H1 (cell line): Measurements from ENCODE around the gene MACROD2. TPM values are rescaled to one million over a fixed set of nuclear protein-coding genes. Genes with fewer than 3 reads are reported as not detected.

Experiments used
- CTCF ChIA-PET: fragments of 300-600 bp; sonication (Branson Sonifier 250); formaldehyde crosslinking; loops from one replicate; lab custom pipeline; 2021; ENCODE audit not compliant: partially characterized antibody; lab: Charles Lee
- POLR2A ChIA-PET: fragments of 300-600 bp; sonication (Branson Sonifier 250); formaldehyde crosslinking; loops from one replicate; lab custom pipeline; 2021; ENCODE audit warnings: inconsistent platforms; ENCODE audit not compliant: partially characterized antibody; lab: Charles Lee
- DNase-seq, 2 experiments: peaks; one replicate each; pipeline versions ENCODE4 v3.0.0 to v3.0.0-alpha.2; 2010 to 2022; ENCODE audit warnings: low spot score in 2 of 2, low read depth in 1 of 2, mixed read lengths in 1 of 2
- FAIRE-seq: peaks from 2 replicates; lab custom pipeline; 2011; peaks lifted over from hg19 to GRCh38; lab: Jason Lieb, UNC
- H2AFZ ChIP-seq: 2 replicates; pipeline ENCODE4 v1.8.1; 2012; ENCODE audit warnings: low read length, inconsistent platforms
- H2AK5ac ChIP-seq: 2 replicates; pipeline ENCODE4 v1.6.1; 2013; ENCODE audit warnings: low read depth, low read length
- H2BK120ac ChIP-seq: replicated peaks from 2 replicates; pipeline ENCODE3; 2013; ENCODE audit warnings: low read depth, low read length, inconsistent platforms
- H2BK12ac ChIP-seq: 2 replicates; pipeline ENCODE4 v1.6.1; 2013; ENCODE audit warnings: low read depth, low read length
- H2BK15ac ChIP-seq: 2 replicates; pipeline ENCODE4 v1.6.1; 2013; ENCODE audit warnings: low read length
- H2BK20ac ChIP-seq: 2 replicates; pipeline ENCODE4 v1.6.1; 2013; ENCODE audit warnings: low read length
- H2BK5ac ChIP-seq: 2 replicates; pipeline ENCODE4 v1.6.1; 2013; ENCODE audit warnings: low read depth, low read length
- H3K14ac ChIP-seq: 2 replicates; pipeline ENCODE4 v1.6.1; 2013; ENCODE audit warnings: inconsistent platforms; ENCODE audit not compliant: insufficient read length
- H3K18ac ChIP-seq: 2 replicates; pipeline ENCODE4 v1.6.1; 2013; ENCODE audit warnings: low read length; ENCODE audit errors: extremely low read depth
- H3K23ac ChIP-seq: 2 replicates; pipeline ENCODE4 v1.6.1; 2013; ENCODE audit warnings: inconsistent platforms; ENCODE audit not compliant: insufficient read length
- H3K23me2 ChIP-seq: 2 replicates; pipeline ENCODE4 v1.6.1; 2013; ENCODE audit warnings: low read depth, low read length
- H3K27ac ChIP-seq: 2 replicates; pipeline ENCODE4 v1.6.1; 2011; ENCODE audit warnings: low read depth, low read length, inconsistent platforms
- H3K27me3 ChIP-seq, 4 experiments: replicated peaks in 1 of 4; 1 replicate in 1 of 4; 2 replicates in 3 of 4; pipeline versions ENCODE4 v1.6.1 to v1.8.1; 2011 to 2013; ENCODE audit warnings: low read length in 3 of 4, mild to moderate bottlenecking in 3 of 4, inconsistent platforms in 2 of 4, mixed read lengths in 2 of 4, moderate library complexity in 1 of 4; ENCODE audit not compliant: control insufficient read depth in 3 of 4, insufficient read depth in 3 of 4; ENCODE audit errors: extremely low read depth in 1 of 4
- H3K36me3 ChIP-seq, 4 experiments: 2 replicates each; pipeline versions ENCODE4 v1.6.1 to v1.8.1; 2011 to 2013; ENCODE audit warnings: mild to moderate bottlenecking in 4 of 4, low read length in 3 of 4, moderate library complexity in 2 of 4, control low read depth in 1 of 4, inconsistent platforms in 1 of 4; ENCODE audit not compliant: insufficient read depth in 4 of 4, control insufficient read depth in 2 of 4
- H3K4ac ChIP-seq: replicated peaks from 2 replicates; pipeline ENCODE3; 2013; ENCODE audit warnings: low read length, low read depth, mixed read lengths, inconsistent platforms; ENCODE audit not compliant: insufficient read length
- H3K4me1 ChIP-seq, 4 experiments: replicated peaks in 1 of 4; 1 replicate in 1 of 4; 2 replicates in 3 of 4; pipeline versions ENCODE4 v1.6.1 to v1.8.1; 2011 to 2013; ENCODE audit warnings: low read length in 3 of 4, inconsistent platforms in 2 of 4, mixed read lengths in 1 of 4; ENCODE audit not compliant: insufficient read depth in 4 of 4, control insufficient read depth in 3 of 4
- H3K4me2 ChIP-seq, 2 experiments: 2 replicates each; pipeline versions ENCODE4 v1.6.1 to v1.8.1; 2011 to 2013; ENCODE audit warnings: low read depth in 2 of 2, low read length in 2 of 2, control low read depth in 1 of 2, inconsistent platforms in 1 of 2, mild to moderate bottlenecking in 1 of 2; ENCODE audit not compliant: insufficient read depth in 1 of 2
- H3K4me3 ChIP-seq, 4 experiments: fragments of 200-600, 300-600 bp in 1 of 4; sonication (generic), shearing (Covaris generic), sonication (Bioruptor Twin) in 1 of 4; 2 replicates each; pipeline versions ENCODE4 v1.5.1 to v1.8.1; 2011 to 2016; ENCODE audit warnings: low read length in 4 of 4, low read depth in 3 of 4, control low read depth in 2 of 4, inconsistent platforms in 2 of 4, mild to moderate bottlenecking in 2 of 4, mixed read lengths in 1 of 4, moderate library complexity in 1 of 4; ENCODE audit not compliant: insufficient read depth in 2 of 4; ENCODE audit errors: extremely low read depth in 1 of 4
- H3K56ac ChIP-seq: replicated peaks from 2 replicates; pipeline ENCODE3; 2013; ENCODE audit warnings: low read depth, mild to moderate bottlenecking, mixed read lengths, low read length, inconsistent platforms; ENCODE audit not compliant: insufficient read length
- H3K79me1 ChIP-seq: 2 replicates; pipeline ENCODE4 v1.6.1; 2013; ENCODE audit warnings: low read depth, low read length, control low read depth
- H3K79me2 ChIP-seq, 2 experiments: 2 replicates each; pipeline versions ENCODE4 v1.6.1 to v1.8.1; 2012 to 2013; ENCODE audit warnings: low read length in 2 of 2, mild to moderate bottlenecking in 2 of 2, inconsistent platforms in 1 of 2; ENCODE audit not compliant: insufficient read depth in 2 of 2, control insufficient read depth in 1 of 2
- H3K9ac ChIP-seq, 4 experiments: replicated peaks in 1 of 4; 1 replicate in 1 of 4; 2 replicates in 3 of 4; pipeline versions ENCODE4 v1.6.1 to v1.8.1; 2011 to 2013; ENCODE audit warnings: low read depth in 3 of 4, low read length in 3 of 4, control low read depth in 2 of 4, mild to moderate bottlenecking in 2 of 4, moderate library complexity in 2 of 4, inconsistent platforms in 1 of 4; ENCODE audit errors: extremely low read depth in 1 of 4
- H3K9me3 ChIP-seq, 2 experiments: 2 replicates each; pipeline versions ENCODE4 v1.6.1 to v1.8.1; 2012 to 2013; ENCODE audit warnings: mild to moderate bottlenecking in 2 of 2, moderate library complexity in 2 of 2, control low read depth in 1 of 2, inconsistent platforms in 1 of 2, low read depth in 1 of 2, low read length in 1 of 2, mixed read lengths in 1 of 2; ENCODE audit not compliant: insufficient read depth in 2 of 2
- H4K20me1 ChIP-seq, 2 experiments: replicated peaks in 1 of 2; 2 replicates each; pipeline versions ENCODE3 to v1.8.1; 2011 to 2013; ENCODE audit warnings: inconsistent platforms in 2 of 2, low read length in 2 of 2, mild to moderate bottlenecking in 1 of 2; ENCODE audit not compliant: insufficient read depth in 2 of 2, control insufficient read depth in 1 of 2
- H4K5ac ChIP-seq: 2 replicates; pipeline ENCODE4 v1.6.1; 2013; ENCODE audit warnings: low read length, low read depth, mixed read lengths, inconsistent platforms; ENCODE audit not compliant: insufficient read length
- H4K8ac ChIP-seq: 2 replicates; pipeline ENCODE4 v1.8.0; 2013; ENCODE audit warnings: mild to moderate bottlenecking, moderate library complexity, low read length, inconsistent platforms; ENCODE audit not compliant: insufficient read depth; ENCODE audit errors: extremely low read depth
- H4K91ac ChIP-seq: replicated peaks from 2 replicates; pipeline ENCODE3; 2013; ENCODE audit warnings: low read length, mixed read lengths, inconsistent platforms; ENCODE audit not compliant: insufficient read length
- CBX5 ChIP-seq: fragments of 300-800, 300-1000 bp; sonication (generic); IDR thresholded peaks from 2 replicates; pipeline ENCODE4 v1.7.1; 2016; ENCODE audit warnings: antibody characterized with exemption, low read length, low read depth
- CHD1 ChIP-seq: IDR thresholded peaks from 2 replicates; pipeline ENCODE4 v1.6.1; 2012; ENCODE audit warnings: low read depth, low read length, improper control_type of control experiment
- EP300 ChIP-seq, 2 experiments: IDR thresholded peaks; 1 replicate in 1 of 2; 2 replicates in 1 of 2; pipeline ENCODE4 v1.6.1; 2011 to 2012; ENCODE audit warnings: low read depth in 2 of 2, low read length in 2 of 2, mild to moderate bottlenecking in 2 of 2, borderline replicate concordance in 1 of 2, inconsistent platforms in 1 of 2, moderate library complexity in 1 of 2
- JUND ChIP-seq: IDR thresholded peaks from 2 replicates; pipeline ENCODE4 v1.6.1; 2011; ENCODE audit warnings: mild to moderate bottlenecking, improper control_type of control experiment, low read length
- KDM5A ChIP-seq: fragments of 200-600 bp; IDR thresholded peaks from 2 replicates; pipeline ENCODE4 v1.7.1; 2012; ENCODE audit warnings: mild to moderate bottlenecking, low read length, inconsistent platforms, mixed read lengths
- NRF1 ChIP-seq: IDR thresholded peaks from 2 replicates; pipeline ENCODE4 v1.6.1; 2011; ENCODE audit warnings: mild to moderate bottlenecking, low read depth, low read length, improper control_type of control experiment
- POU5F1 ChIP-seq: IDR thresholded peaks from 2 replicates; pipeline ENCODE4 v1.6.1; 2011; ENCODE audit warnings: low read depth, mild to moderate bottlenecking, low read length, moderate library complexity
- SIRT6 ChIP-seq: IDR thresholded peaks from one replicate; pipeline ENCODE4 v1.7.1; 2012; ENCODE audit warnings: low read length, inconsistent platforms
- SP1 ChIP-seq: IDR thresholded peaks from 2 replicates; pipeline ENCODE4 v1.6.1; 2011; ENCODE audit warnings: low read depth, low read length
- TBP ChIP-seq: IDR thresholded peaks from 2 replicates; pipeline ENCODE4 v1.6.1; 2011; ENCODE audit warnings: low read depth, low read length, improper control_type of control experiment
- TEAD4 ChIP-seq: IDR thresholded peaks from 2 replicates; pipeline ENCODE4 v1.6.1; 2012; ENCODE audit warnings: low read depth, low read length, inconsistent platforms, mixed read lengths
- ZNF274 ChIP-seq: IDR thresholded peaks from 2 replicates; pipeline ENCODE4 v1.7.0; 2012; ENCODE audit warnings: low read length, borderline replicate concordance; ENCODE audit errors: extremely low read depth
- WGBS, 2 experiments: shearing (Covaris generic) in 1 of 2; methylation state at CpG; one replicate each; pipeline versions ENCODE4 v1.1.6 to v1.1.7; 2013 to 2015; ENCODE audit warnings: low lambda C conversion rate in 2 of 2, mixed read lengths in 2 of 2, inconsistent platforms in 1 of 2, low coverage in 1 of 2, missing lambda C conversion rate in 1 of 2; ENCODE audit not compliant: insufficient replicate concordance in 2 of 2, insufficient coverage in 1 of 2, insufficient read length in 1 of 2; ENCODE audit errors: extremely low coverage in 1 of 2, missing lambda C conversion rate in 1 of 2; 5-methylcytosine and 5-hydroxymethylcytosine counted together
- polyA plus RNA-seq, 7 experiments: library from polyadenylated mRNA; depleted of rRNA in 3 of 7; stranded (reverse) in 5 of 7; unstranded in 2 of 7; fragments of >200 nt in 5 of 7; fragments of 200-250 nt in 2 of 7; gene quantifications; 1 replicate in 5 of 7; 2 replicates in 1 of 7; 4 replicates in 1 of 7; pipeline versions ENCODE4 v1.2.1 to v1.2.3, GENCODE V29; 2011 to 2013; ENCODE audit warnings: missing spikeins in 2 of 7, mixed read lengths in 2 of 7
- total RNA-seq: library from RNA; stranded (reverse); fragmentation: NEBNext Ultra II Directional; extraction: Animal tissue kit (Norgen Biotek cat#: 25700); gene quantifications from 2 replicates; pipeline ENCODE4 v1.2.1, GENCODE V29; 2021
- TF ChIP-seq, protein P1 (sequence below): IDR thresholded peaks from 2 replicates; pipeline ENCODE4 v1.6.1; 2012; ENCODE audit warnings: inconsistent platforms
- TF ChIP-seq, protein P2 (sequence below): IDR thresholded peaks from 2 replicates; pipeline ENCODE4 v1.6.1; 2011; ENCODE audit warnings: low read length, improper control_type of control experiment

The MACROD2 gene
- total and polyA plus RNA-seq, 2 of the 8 experiments (the other 6 are each of a cell fraction or from before 2014, with no cell fraction given), result 0.70 to 3.9 TPM

DNA sequence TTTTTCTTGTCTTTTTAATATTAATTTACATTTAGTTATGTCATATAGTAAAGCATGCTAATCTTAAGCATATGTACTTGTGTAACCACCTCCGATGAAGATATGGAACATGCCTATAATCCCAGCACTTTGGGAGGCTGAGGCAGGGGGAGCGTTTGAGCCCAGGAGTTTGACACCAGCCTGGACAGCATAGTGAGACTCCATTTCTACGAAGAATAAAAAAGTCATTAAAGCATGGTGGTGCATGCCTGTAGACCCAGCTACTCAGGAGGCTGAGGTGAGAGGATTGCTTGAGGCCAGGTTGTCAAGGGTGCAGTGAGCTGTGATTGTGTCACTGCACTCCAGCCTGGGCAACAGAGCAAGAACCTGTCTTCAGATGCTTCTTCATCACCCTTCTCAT lies 970.9 kb downstream of the MACROD2 start:
- POLR2A ChIA-PET, result no interaction called here
- Histone ChIP-seq H3K79me2 (no peaks in the 10 kb centered on the region), H2BK15ac (no peak overlapping the region), H3K9ac (no peak overlapping the region), H3K27me3 (no peaks in the 10 kb centered on the region), H3K4me2 (no peak overlapping the region), H3K36me3 (no peaks in the 10 kb centered on the region), H3K23ac (no peak overlapping the region), H2BK120ac (no peak overlapping the region), H4K8ac (no peak overlapping the region), H3K4me3 (no peak overlapping the region), H3K4ac (no peak overlapping the region), H3K79me1 (no peaks in the 10 kb centered on the region), H2BK5ac (no peak overlapping the region), H3K27ac (no peak overlapping the region), H3K56ac (no peak overlapping the region), H2BK12ac (no peak overlapping the region), H3K9me3 (no peaks in the 10 kb centered on the region), H3K23me2 (no peaks in the 10 kb centered on the region), H4K20me1 (no peaks in the 10 kb centered on the region), H2AK5ac (no peak overlapping the region), H3K4me1 (peaks cover 0 to 6% (median 2%) of the 10 kb centered on the region in 4 experiments; a peak in 3 of 7 replicates), H2AFZ (no peak overlapping the region), H4K5ac (no peak overlapping the region), H3K14ac (no peak overlapping the region), H4K91ac (no peak overlapping the region), H3K18ac (no peak overlapping the region), H2BK20ac (no peak overlapping the region)
- 94% methylated on average over 3 of the region's 3 CpGs; no CpG with 5 or more reads in 1 of the 2 experiments for WGBS, 2 experiments
- FAIRE-seq, result no peak
- CTCF ChIA-PET, result no interaction called here
- DNase-seq, result no peak
- TF ChIP-seq, protein P1, sequence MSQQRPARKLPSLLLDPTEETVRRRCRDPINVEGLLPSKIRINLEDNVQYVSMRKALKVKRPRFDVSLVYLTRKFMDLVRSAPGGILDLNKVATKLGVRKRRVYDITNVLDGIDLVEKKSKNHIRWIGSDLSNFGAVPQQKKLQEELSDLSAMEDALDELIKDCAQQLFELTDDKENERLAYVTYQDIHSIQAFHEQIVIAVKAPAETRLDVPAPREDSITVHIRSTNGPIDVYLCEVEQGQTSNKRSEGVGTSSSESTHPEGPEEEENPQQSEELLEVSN, result no peak
- TF ChIP-seq, protein P2, sequence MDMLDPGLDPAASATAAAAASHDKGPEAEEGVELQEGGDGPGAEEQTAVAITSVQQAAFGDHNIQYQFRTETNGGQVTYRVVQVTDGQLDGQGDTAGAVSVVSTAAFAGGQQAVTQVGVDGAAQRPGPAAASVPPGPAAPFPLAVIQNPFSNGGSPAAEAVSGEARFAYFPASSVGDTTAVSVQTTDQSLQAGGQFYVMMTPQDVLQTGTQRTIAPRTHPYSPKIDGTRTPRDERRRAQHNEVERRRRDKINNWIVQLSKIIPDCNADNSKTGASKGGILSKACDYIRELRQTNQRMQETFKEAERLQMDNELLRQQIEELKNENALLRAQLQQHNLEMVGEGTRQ, result no peak
- TF ChIP-seq SP1 (no peak), TEAD4 (no peak), KDM5A (no peak), SIRT6 (no peak), JUND (no peak), CHD1 (no peak), ZNF274 (no peak), EP300 (IDR thresholded peaks at IDR 0.05; ENCODE audit: borderline replicate concordance in 1 of 2, low read depth in 2 of 2, low read length in 2 of 2) (no peak), NRF1 (no peak), POU5F1 (no peak), CBX5 (no peak), TBP (no peak)
